ENCODE measurements around the gene KDM7A.

Gene KDM7A

DNA sequence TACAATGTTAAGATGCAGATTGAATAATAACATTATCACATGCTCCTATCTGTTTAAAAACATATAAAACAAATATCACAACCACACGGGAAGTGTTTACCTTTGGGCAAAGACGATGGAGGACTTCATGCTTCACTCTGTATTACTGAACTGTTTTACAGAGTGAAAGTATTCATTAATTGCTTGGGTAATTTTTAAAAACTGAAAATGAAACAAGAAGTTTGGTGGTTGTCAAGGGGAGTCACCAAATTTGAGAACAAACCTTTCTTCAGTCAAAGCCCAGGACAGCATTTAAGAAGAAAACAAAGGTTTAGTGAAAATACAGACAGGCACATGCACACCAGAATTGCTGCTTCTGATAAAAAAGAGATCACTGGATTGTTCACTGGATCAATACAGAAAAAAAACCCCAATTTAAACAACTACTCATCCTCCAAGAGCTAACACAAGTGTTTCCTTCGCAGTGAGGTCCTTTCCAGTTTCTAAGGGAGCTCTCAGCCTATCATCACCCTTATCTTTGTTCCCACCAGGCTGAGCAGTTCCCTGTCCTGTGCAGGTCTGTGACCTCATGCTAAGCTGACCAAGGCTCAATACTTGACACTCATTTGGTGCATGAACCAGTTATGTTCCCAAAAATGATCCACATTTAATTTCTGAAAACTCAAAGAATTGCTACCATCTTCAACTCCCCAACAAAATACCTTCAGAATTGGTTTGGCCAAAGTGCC lies 122.8 kb downstream of the KDM7A start:
- Histone ChIP-seq H3K36me3 (ENCODE audit: insufficient read depth, low read length) (peaks cover 60% of the 10 kb centered on the region), H3K27ac (ENCODE audit: low read length) (no peak overlapping the region), H3K9ac (ENCODE audit: low read depth, low read length) (no peak overlapping the region), H3K4me3 (ENCODE audit: low read depth in 1 of 2, low read length in 2 of 2) (no peak overlapping the region), H4K20me1 (ENCODE audit: insufficient read depth, low read length) (peaks cover 13% of the 10 kb centered on the region), H3K4me2 (ENCODE audit: insufficient read depth, low read length) (no peak overlapping the region), H3K9me3 (ENCODE audit: insufficient read depth, low read length, severe bottlenecking) (no peaks in the 10 kb centered on the region), H3K79me2 (ENCODE audit: insufficient read depth, low read length) (peaks cover 18% of the 10 kb centered on the region), H3K27me3 (ENCODE audit: insufficient read depth, low read length, poor library complexity) (no peaks in the 10 kb centered on the region), H2AFZ (ENCODE audit: low read depth, low read length) (no peak overlapping the region), H3K4me1 (ENCODE audit: insufficient read depth, low read length) (peaks cover 10% of the 10 kb centered on the region)
- no peak for DNase-seq
- TF ChIP-seq, protein P1, sequence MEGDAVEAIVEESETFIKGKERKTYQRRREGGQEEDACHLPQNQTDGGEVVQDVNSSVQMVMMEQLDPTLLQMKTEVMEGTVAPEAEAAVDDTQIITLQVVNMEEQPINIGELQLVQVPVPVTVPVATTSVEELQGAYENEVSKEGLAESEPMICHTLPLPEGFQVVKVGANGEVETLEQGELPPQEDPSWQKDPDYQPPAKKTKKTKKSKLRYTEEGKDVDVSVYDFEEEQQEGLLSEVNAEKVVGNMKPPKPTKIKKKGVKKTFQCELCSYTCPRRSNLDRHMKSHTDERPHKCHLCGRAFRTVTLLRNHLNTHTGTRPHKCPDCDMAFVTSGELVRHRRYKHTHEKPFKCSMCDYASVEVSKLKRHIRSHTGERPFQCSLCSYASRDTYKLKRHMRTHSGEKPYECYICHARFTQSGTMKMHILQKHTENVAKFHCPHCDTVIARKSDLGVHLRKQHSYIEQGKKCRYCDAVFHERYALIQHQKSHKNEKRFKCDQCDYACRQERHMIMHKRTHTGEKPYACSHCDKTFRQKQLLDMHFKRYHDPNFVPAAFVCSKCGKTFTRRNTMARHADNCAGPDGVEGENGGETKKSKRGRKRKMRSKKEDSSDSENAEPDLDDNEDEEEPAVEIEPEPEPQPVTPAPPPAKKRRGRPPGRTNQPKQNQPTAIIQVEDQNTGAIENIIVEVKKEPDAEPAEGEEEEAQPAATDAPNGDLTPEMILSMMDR (IDR thresholded peaks at IDR 0.05; ENCODE audit: borderline replicate concordance, extremely low read depth, low read length, poor library complexity, severe bottlenecking): no peak
- TF ChIP-seq EZH2 (IDR thresholded peaks at IDR 0.05; ENCODE audit: borderline replicate concordance, low read depth, low read length, severe bottlenecking): no peak
- ATAC-seq (ENCODE audit: insufficient read depth, low read depth): no peak

DNA sequence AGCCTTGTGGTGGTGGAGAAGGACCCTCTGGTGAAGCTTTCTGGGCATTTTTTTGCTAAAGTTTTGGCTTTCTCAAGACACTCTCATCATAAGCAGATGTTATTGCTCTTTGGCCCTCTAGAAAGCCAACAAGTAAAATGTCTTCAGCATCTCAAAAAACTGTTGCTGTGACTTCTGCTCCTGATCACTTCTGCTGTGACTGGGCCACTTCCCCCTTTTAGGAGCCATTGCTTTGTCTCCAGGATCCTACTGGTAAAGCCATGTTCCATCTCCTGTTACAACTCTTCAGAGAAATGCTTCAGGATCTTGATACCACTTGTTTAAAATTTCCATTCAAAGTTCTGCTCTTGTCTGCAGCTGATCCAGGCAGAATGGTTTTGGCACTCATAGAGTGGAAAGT lies 125.0 kb downstream of the KDM7A start:
- no peak for ATAC-seq (ENCODE audit: insufficient read depth, low read depth)
- Histone ChIP-seq H3K4me2 (ENCODE audit: insufficient read depth, low read length) (no peak overlapping the region), H3K4me3 (ENCODE audit: low read depth in 1 of 2, low read length in 2 of 2) (no peak overlapping the region), H3K27me3 (ENCODE audit: insufficient read depth, low read length, poor library complexity) (no peaks in the 10 kb centered on the region), H3K9ac (ENCODE audit: low read depth, low read length) (no peak overlapping the region), H3K36me3 (ENCODE audit: insufficient read depth, low read length) (peaks cover 62% of the 10 kb centered on the region), H2AFZ (ENCODE audit: low read depth, low read length) (no peak overlapping the region), H3K27ac (ENCODE audit: low read length) (no peak overlapping the region), H4K20me1 (ENCODE audit: insufficient read depth, low read length) (peaks cover 3% of the 10 kb centered on the region; the same call in 1 of the 2 replicates), H3K4me1 (ENCODE audit: insufficient read depth, low read length) (no peaks in the 10 kb centered on the region), H3K9me3 (ENCODE audit: insufficient read depth, low read length, severe bottlenecking) (no peaks in the 10 kb centered on the region), H3K79me2 (ENCODE audit: insufficient read depth, low read length) (peaks cover under 1% of the 10 kb centered on the region; the same call in 1 of the 2 replicates)
- DNase-seq: no peak
- no peak for TF ChIP-seq EZH2 (IDR thresholded peaks at IDR 0.05; ENCODE audit: borderline replicate concordance, low read depth, low read length, severe bottlenecking)
- TF ChIP-seq, protein P1 (IDR thresholded peaks at IDR 0.05; ENCODE audit: borderline replicate concordance, extremely low read depth, low read length, poor library complexity, severe bottlenecking): no peak

DNA sequence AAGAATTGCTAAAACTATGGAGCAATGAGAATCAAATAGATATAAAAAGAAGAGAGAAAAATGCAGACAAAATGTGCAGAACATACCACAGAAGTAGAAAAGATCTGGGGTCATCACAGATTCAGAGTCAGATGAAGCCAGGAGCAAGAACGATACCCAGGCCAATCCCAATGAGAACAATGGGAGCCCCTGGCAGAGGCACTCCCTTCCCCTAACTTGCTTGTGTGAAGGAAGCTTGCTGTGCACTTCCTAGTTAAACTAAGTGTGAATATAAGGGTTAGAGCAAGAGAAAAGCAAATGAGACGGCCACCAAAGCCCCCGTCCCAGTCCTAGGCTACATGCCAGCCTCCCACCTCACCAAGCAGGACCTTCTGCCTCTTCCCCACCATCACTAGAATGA lies 126.7 kb downstream of the KDM7A start:
- Histone ChIP-seq H3K4me3 (ENCODE audit: low read depth in 1 of 2, low read length in 2 of 2) (no peak overlapping the region), H3K4me2 (ENCODE audit: insufficient read depth, low read length) (no peak overlapping the region), H3K36me3 (ENCODE audit: insufficient read depth, low read length) (peaks cover 59% of the 10 kb centered on the region), H3K27me3 (ENCODE audit: insufficient read depth, low read length, poor library complexity) (no peaks in the 10 kb centered on the region), H3K27ac (ENCODE audit: low read length) (no peak overlapping the region), H3K9me3 (ENCODE audit: insufficient read depth, low read length, severe bottlenecking) (no peaks in the 10 kb centered on the region), H2AFZ (ENCODE audit: low read depth, low read length) (no peak overlapping the region), H4K20me1 (ENCODE audit: insufficient read depth, low read length) (no peaks in the 10 kb centered on the region), H3K4me1 (ENCODE audit: insufficient read depth, low read length) (no peaks in the 10 kb centered on the region), H3K79me2 (ENCODE audit: insufficient read depth, low read length) (no peaks in the 10 kb centered on the region), H3K9ac (ENCODE audit: low read depth, low read length) (no peak overlapping the region)
- ATAC-seq (ENCODE audit: insufficient read depth, low read depth): no peak
- TF ChIP-seq, protein P1 (IDR thresholded peaks at IDR 0.05; ENCODE audit: borderline replicate concordance, extremely low read depth, low read length, poor library complexity, severe bottlenecking): no peak
- TF ChIP-seq EZH2 (IDR thresholded peaks at IDR 0.05; ENCODE audit: borderline replicate concordance, low read depth, low read length, severe bottlenecking): no peak
- DNase-seq: no peak

Measured in DND-41 (cell line).